ENCODE measurements around the gene ACAP3.

GRCh38 chr1:1349256-1350012, 41.7 kb upstream of the ACAP3 start, which contains the start of gene DVL1:
- TF ChIP-seq, protein P1, sequence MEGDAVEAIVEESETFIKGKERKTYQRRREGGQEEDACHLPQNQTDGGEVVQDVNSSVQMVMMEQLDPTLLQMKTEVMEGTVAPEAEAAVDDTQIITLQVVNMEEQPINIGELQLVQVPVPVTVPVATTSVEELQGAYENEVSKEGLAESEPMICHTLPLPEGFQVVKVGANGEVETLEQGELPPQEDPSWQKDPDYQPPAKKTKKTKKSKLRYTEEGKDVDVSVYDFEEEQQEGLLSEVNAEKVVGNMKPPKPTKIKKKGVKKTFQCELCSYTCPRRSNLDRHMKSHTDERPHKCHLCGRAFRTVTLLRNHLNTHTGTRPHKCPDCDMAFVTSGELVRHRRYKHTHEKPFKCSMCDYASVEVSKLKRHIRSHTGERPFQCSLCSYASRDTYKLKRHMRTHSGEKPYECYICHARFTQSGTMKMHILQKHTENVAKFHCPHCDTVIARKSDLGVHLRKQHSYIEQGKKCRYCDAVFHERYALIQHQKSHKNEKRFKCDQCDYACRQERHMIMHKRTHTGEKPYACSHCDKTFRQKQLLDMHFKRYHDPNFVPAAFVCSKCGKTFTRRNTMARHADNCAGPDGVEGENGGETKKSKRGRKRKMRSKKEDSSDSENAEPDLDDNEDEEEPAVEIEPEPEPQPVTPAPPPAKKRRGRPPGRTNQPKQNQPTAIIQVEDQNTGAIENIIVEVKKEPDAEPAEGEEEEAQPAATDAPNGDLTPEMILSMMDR (conservative IDR thresholded peaks at IDR 0.05; ENCODE audit: low read depth in 2 of 2), result peak; percentile 41 to 67
- TF ChIP-seq REST (IDR thresholded peaks at IDR 0.05; ENCODE audit: unreplicated experiment) (no peak), POLR2AphosphoS5 (IDR thresholded peaks at IDR 0.05; ENCODE audit: low read depth) (peak; percentile 38)

Measured in GM23338 (cell line).